NT2/D1 (cell line): ENCODE results near the gene GPC6.

Source experiments
- DNase-seq: peaks from one replicate; pipeline ENCODE4 v3.0.0-alpha.2; 2011; ENCODE audit warnings: low read depth, low spot score
- H3K27me3 ChIP-seq: 2 replicates; pipeline ENCODE4 v1.6.0; 2011; ENCODE audit warnings: mild to moderate bottlenecking; ENCODE audit not compliant: insufficient read length, insufficient read depth
- H3K36me3 ChIP-seq: 2 replicates; pipeline ENCODE4 v1.6.1; 2011; ENCODE audit warnings: mild to moderate bottlenecking, low read length, mixed read lengths; ENCODE audit not compliant: insufficient read depth, insufficient read length
- H3K4me1 ChIP-seq: 2 replicates; pipeline ENCODE4 v1.5.1; 2011; ENCODE audit not compliant: insufficient read depth, insufficient read length
- H3K4me3 ChIP-seq: 2 replicates; pipeline ENCODE4 v1.5.1; 2011; ENCODE audit warnings: low read depth; ENCODE audit not compliant: insufficient read length
- H3K9ac ChIP-seq: 2 replicates; pipeline ENCODE4 v1.6.0; 2011; ENCODE audit warnings: low read depth; ENCODE audit not compliant: insufficient read length
- H3K9me3 ChIP-seq: 2 replicates; pipeline ENCODE4 v1.5.1; 2011; ENCODE audit warnings: mild to moderate bottlenecking, low read length; ENCODE audit not compliant: insufficient read depth
- SUZ12 ChIP-seq: IDR thresholded peaks from 2 replicates; pipeline ENCODE4 v1.6.1; 2011; ENCODE audit not compliant: insufficient read length, insufficient read depth; ENCODE audit errors: extremely low read depth
- YY1 ChIP-seq: IDR thresholded peaks from 2 replicates; pipeline ENCODE4 v1.6.1; 2011; ENCODE audit not compliant: insufficient read length, insufficient read depth
- ZNF274 ChIP-seq: IDR thresholded peaks from 2 replicates; pipeline ENCODE4 v1.6.1; 2011; ENCODE audit warnings: mild to moderate bottlenecking, low read depth, low read length

GPC6 gene

GRCh38 chr13:93386116-93386515 lies 159.5 kb downstream of the GPC6 start:
- Histone ChIP-seq H3K4me3 (no peak overlapping the region), H3K9me3 (no peaks in the 10 kb centered on the region), H3K4me1 (no peaks in the 10 kb centered on the region), H3K9ac (no peak overlapping the region), H3K27me3 (no peaks in the 10 kb centered on the region), H3K36me3 (no peaks in the 10 kb centered on the region)
- TF ChIP-seq YY1 (no peak), SUZ12 (no peak), ZNF274 (no peak)
- DNase-seq: no peak

GRCh38 chr13:93388701-93389100 lies 162.1 kb downstream of the GPC6 start:
- no peaks in the 10 kb centered on the region for H3K27me3 ChIP-seq
- no peak for TF ChIP-seq SUZ12
- no peak overlapping the region for H3K9ac ChIP-seq
- H3K4me3 ChIP-seq: no peak overlapping the region
- DNase-seq: no peak
- no peaks in the 10 kb centered on the region for H3K4me1 ChIP-seq
- no peaks in the 10 kb centered on the region for H3K9me3 ChIP-seq
- no peaks in the 10 kb centered on the region for H3K36me3 ChIP-seq

GRCh38 chr13:93397619-93398018 lies 171.0 kb downstream of the GPC6 start:
- Histone ChIP-seq H3K4me3 (no peak overlapping the region), H3K9me3 (no peaks in the 10 kb centered on the region), H3K27me3 (no peaks in the 10 kb centered on the region), H3K36me3 (no peaks in the 10 kb centered on the region), H3K9ac (no peak overlapping the region), H3K4me1 (no peaks in the 10 kb centered on the region)
- DNase-seq: no peak
- TF ChIP-seq SUZ12 (no peak), YY1 (no peak), ZNF274 (no peak)

GRCh38 chr13:93398167-93399035 lies 171.8 kb downstream of the GPC6 start:
- H3K36me3 ChIP-seq: no peaks in the 10 kb centered on the region
- no peak overlapping the region for H3K9ac ChIP-seq
- no peaks in the 10 kb centered on the region for H3K4me1 ChIP-seq
- DNase-seq: no peak
- H3K4me3 ChIP-seq: no peak overlapping the region
- H3K9me3 ChIP-seq: no peaks in the 10 kb centered on the region
- TF ChIP-seq ZNF274: no peak
- no peak for TF ChIP-seq SUZ12
- TF ChIP-seq YY1: no peak
- no peaks in the 10 kb centered on the region for H3K27me3 ChIP-seq

GRCh38 chr13:93399212-93399611 lies 172.6 kb downstream of the GPC6 start:
- TF ChIP-seq YY1 (no peak), SUZ12 (no peak), ZNF274 (no peak)
- Histone ChIP-seq H3K4me3 (no peak overlapping the region), H3K9me3 (no peaks in the 10 kb centered on the region), H3K4me1 (no peaks in the 10 kb centered on the region), H3K27me3 (no peaks in the 10 kb centered on the region), H3K9ac (no peak overlapping the region), H3K36me3 (no peaks in the 10 kb centered on the region)
- no peak for DNase-seq

- Histone ChIP-seq H3K4me1 (no peaks in the 10 kb centered on the region), H3K4me3 (no peak overlapping the region), H3K9me3 (no peaks in the 10 kb centered on the region), H3K27me3 (no peaks in the 10 kb centered on the region), H3K36me3 (no peaks in the 10 kb centered on the region), H3K9ac (no peak overlapping the region)
- TF ChIP-seq ZNF274 (no peak), YY1 (no peak), SUZ12 (no peak)
- DNase-seq: no peak
These were observed 179.5 kb downstream of the GPC6 start for GRCh38 chr13:93406136-93406535.

GRCh38 chr13:93407551-93407950 lies 180.9 kb downstream of the GPC6 start:
- Histone ChIP-seq H3K9me3 (no peaks in the 10 kb centered on the region), H3K36me3 (no peaks in the 10 kb centered on the region), H3K4me3 (no peak overlapping the region), H3K27me3 (no peaks in the 10 kb centered on the region), H3K9ac (no peak overlapping the region), H3K4me1 (no peaks in the 10 kb centered on the region)
- DNase-seq: no peak
- no peak for TF ChIP-seq ZNF274
- no peak for TF ChIP-seq SUZ12
- no peak for TF ChIP-seq YY1
